ENCODE data around the gene PITPNM3. TPM values are rescaled to one million over a fixed set of nuclear protein-coding genes. Genes with fewer than 3 reads are reported as not detected.
"Not testable (repeated sequence)": the region's sequence is repeated elsewhere in the genome, so short reads cannot be mapped to it uniquely, and the experiment has no call there.

PITPNM3 gene
- total and polyA plus RNA-seq, 2 of the 13 experiments (the other 11 are each of a cell fraction or from before 2014, with no cell fraction given): 0.13 to 0.29 TPM

- no peak for TF ChIP-seq POGK (CRISPR knock-in tag; conservative IDR thresholded peaks at IDR 0.05)
Observed at GRCh38 chr17:6483507-6483906, 72.8 kb downstream of the PITPNM3 start (continued).

- H3K9me3 ChIP-seq (ENCODE audit: low read length); FAIRE-seq; H3K79me2 ChIP-seq (ENCODE audit: insufficient read depth, low read length); POLR2A ChIA-PET; H4K20me1 ChIP-seq (ENCODE audit: insufficient read depth, low read length); H3K4me1 ChIP-seq (ENCODE audit: insufficient read depth, low read length); in situ Hi-C loops (cut with HindIII; ENCODE audit: extremely low pct_ligation_motif_present, low pct_unique_long_range_greater_than_20kb); ATAC-seq; H3K9ac ChIP-seq (ENCODE audit: insufficient read depth, low read depth, low read length); H3K4me3 ChIP-seq (replicated peaks in 1 of 3; ENCODE audit: insufficient read depth in 1 of 3, low read depth in 2 of 3, low read length in 3 of 3); H3K36me3 ChIP-seq (replicated peaks in 1 of 2; ENCODE audit: control insufficient read depth in 1 of 2, insufficient read depth in 2 of 2, low read length in 2 of 2); CTCF ChIA-PET (ENCODE audit: low intra/inter-chr PET ratio, low total read pairs); H2AFZ ChIP-seq (ENCODE audit: low read length); DNase-seq (ENCODE audit: low spot score); BruUV-seq (replicated peaks); H3K27ac ChIP-seq (ENCODE audit: extremely low read length, insufficient read depth, low read length); intact Hi-C loops (cut with micrococcal nuclease; ENCODE audit: unreplicated experiment); H3K4me2 ChIP-seq (ENCODE audit: low read depth, low read length): not testable (repeated sequence)
- peaks cover 1 to 15% of the 10 kb centered on the region in 2 experiments; a peak in 1 of 5 replicates for H3K27me3 ChIP-seq (ENCODE audit: control insufficient read depth in 1 of 2, insufficient read depth in 2 of 2, low read length in 2 of 2)
- 62% methylated on average over 10 of the region's 10 CpGs for WGBS (ENCODE audit: low lambda C conversion rate)
Observed at GRCh38 chr17:6482796-6483195, 73.6 kb downstream of the PITPNM3 start.

GRCh38 chr17:6482105-6482455 is 74.3 kb downstream of the PITPNM3 start:
- DNase-seq (ENCODE audit: low spot score) (no peak), ATAC-seq (no peak), FAIRE-seq (no peak)
- Histone ChIP-seq H3K4me2 (ENCODE audit: low read depth, low read length) (no peak overlapping the region), H3K27ac (ENCODE audit: extremely low read length, insufficient read depth, low read length) (no peak overlapping the region), H3K4me1 (ENCODE audit: insufficient read depth, low read length) (no peaks in the 10 kb centered on the region), H3K36me3 (replicated peaks in 1 of 2; ENCODE audit: control insufficient read depth in 1 of 2, insufficient read depth in 2 of 2, low read length in 2 of 2) (no peaks in the 10 kb centered on the region), H3K9me3 (ENCODE audit: low read length) (no peaks in the 10 kb centered on the region), H3K4me3 (replicated peaks in 1 of 3; ENCODE audit: insufficient read depth in 1 of 3, low read depth in 2 of 3, low read length in 3 of 3) (no peak overlapping the region), H2AFZ (ENCODE audit: low read length) (no peak overlapping the region), H4K20me1 (ENCODE audit: insufficient read depth, low read length) (no peaks in the 10 kb centered on the region), H3K27me3 (ENCODE audit: control insufficient read depth in 1 of 2, insufficient read depth in 2 of 2, low read length in 2 of 2) (peaks cover 1 to 15% of the 10 kb centered on the region in 2 experiments; a peak in 1 of 5 replicates), H3K79me2 (ENCODE audit: insufficient read depth, low read length) (no peaks in the 10 kb centered on the region), H3K9ac (ENCODE audit: insufficient read depth, low read depth, low read length) (no peak overlapping the region)
- no TSS peak for BruUV-seq (replicated peaks)
- in situ Hi-C loops (cut with HindIII; ENCODE audit: extremely low pct_ligation_motif_present, low pct_unique_long_range_greater_than_20kb): no loop called here
- CTCF ChIA-PET (ENCODE audit: low intra/inter-chr PET ratio, low total read pairs): no interaction called here
- POLR2A ChIA-PET: no interaction called here
- intact Hi-C loops (cut with micrococcal nuclease; ENCODE audit: unreplicated experiment): no loop called here
- TF ChIP-seq NCOA5 (CRISPR knock-in tag; IDR thresholded peaks at IDR 0.05) (no peak), RBFOX2 (IDR thresholded peaks at IDR 0.05; ENCODE audit: low read depth, low read length) (no peak), RAD51 (IDR thresholded peaks at IDR 0.05; ENCODE audit: borderline replicate concordance) (no peak), ZNF776 (CRISPR knock-in tag; IDR thresholded peaks at IDR 0.05) (no peak), JARID2 (CRISPR knock-in tag; IDR thresholded peaks at IDR 0.05; ENCODE audit: insufficient replicate concordance) (no peak)
- TF ChIP-seq, protein P1, sequence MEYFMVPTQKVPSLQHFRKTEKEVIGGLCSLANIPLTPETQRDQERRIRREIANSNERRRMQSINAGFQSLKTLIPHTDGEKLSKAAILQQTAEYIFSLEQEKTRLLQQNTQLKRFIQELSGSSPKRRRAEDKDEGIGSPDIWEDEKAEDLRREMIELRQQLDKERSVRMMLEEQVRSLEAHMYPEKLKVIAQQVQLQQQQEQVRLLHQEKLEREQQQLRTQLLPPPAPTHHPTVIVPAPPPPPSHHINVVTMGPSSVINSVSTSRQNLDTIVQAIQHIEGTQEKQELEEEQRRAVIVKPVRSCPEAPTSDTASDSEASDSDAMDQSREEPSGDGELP (IDR thresholded peaks at IDR 0.05; ENCODE audit: borderline replicate concordance, low read depth): no peak
- 68% methylated on average over 6 of the region's 6 CpGs for WGBS (ENCODE audit: low lambda C conversion rate)

Data from HepG2 (cell line).